Tongue (tissue), 2 donors: ENCODE results near the gene NTN4. TPM values are rescaled to one million over a fixed set of nuclear protein-coding genes. Genes with fewer than 3 reads are reported as not detected.
"Not testable (repeated sequence)": the region's sequence is repeated elsewhere in the genome, so short reads cannot be mapped to it uniquely, and the experiment has no call there.

Experiments
- DNase-seq: peaks from one replicate; pipeline ENCODE4 v3.0.0-alpha.2; 2015
- total RNA-seq: library from RNA; depleted of rRNA; stranded (reverse); fragments of >200 nt; gene quantifications from one replicate; pipeline ENCODE4 v1.2.3, GENCODE V29; 2014

The NTN4 gene
- total RNA-seq, 1 donor from 2014 or later, result 47.9 TPM

DNA sequence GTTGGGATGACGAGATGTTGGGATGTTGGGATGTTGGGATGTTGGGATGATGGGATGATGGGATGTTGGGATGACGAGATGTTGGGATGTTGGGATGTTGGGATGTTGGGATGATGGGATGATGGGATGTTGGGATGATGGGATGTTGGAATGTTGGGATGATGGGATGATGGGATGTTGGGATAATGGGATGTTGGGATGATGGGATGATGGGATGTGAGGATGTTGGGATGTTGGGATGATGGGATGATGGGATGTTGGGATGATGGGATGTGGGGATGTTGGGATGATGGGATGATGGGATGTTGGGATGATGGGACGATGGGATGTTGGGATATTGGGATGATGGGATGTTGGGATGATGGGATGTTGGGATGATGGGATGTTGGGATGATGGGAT, 135.9 kb downstream of the NTN4 start:
- not testable (repeated sequence) for DNase-seq

DNA sequence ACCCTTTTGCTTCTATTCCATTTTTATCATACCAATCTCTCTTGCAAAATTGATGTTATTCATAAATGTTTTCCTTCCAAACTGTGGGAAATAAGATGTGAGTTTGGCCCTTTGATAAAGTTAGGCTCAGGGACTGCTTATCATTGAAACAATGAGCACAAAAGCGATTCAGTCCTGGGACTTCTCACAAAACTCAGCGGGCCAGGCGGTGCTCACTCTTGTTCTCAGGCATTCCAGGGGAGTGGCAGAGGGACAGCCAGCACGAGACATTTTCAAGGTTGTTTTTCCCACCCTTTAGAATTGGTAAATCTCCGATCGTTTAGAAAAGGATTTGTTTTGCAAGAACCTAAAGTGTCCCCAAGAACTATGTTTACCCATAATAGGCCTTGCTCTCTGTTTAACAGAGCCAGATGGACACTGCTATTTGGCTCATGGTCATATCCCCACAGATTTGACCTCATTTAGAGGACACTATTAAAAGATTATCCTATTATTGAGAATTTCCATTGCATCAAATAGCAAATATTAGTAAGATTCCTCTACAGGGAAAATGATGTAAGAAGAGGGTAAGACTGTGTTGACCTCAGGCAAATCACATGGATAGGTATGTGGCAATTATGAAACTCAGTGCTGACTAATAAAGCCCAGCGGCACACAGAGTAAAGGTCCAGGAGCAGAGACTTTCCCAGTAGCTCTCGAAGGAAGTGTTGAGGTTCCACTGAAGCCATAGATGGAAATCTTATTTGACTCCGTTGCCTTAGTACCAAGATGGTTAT, 136.6 kb downstream of the NTN4 start:
- DNase-seq, result no peak

DNA sequence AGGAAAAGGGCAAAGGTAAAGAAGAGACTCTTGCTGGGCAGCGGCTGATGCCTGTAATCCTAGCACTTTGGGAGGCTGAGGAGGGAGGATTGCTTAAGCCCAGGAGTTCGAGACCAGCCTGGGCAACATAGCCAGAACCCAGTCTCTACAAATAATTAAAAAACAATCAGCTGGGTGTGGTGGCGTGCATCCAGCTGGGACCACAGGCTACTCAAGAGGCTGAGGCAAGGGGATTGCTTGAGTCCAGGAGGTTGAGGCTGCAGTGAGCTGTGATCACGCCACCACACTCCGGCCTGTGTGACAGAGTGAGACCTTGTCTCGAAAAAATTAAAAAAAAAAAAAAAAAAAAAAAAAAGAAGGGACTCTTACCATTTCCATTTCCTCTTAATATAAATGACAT, 138.9 kb downstream of the NTN4 start:
- no peak for DNase-seq

DNA sequence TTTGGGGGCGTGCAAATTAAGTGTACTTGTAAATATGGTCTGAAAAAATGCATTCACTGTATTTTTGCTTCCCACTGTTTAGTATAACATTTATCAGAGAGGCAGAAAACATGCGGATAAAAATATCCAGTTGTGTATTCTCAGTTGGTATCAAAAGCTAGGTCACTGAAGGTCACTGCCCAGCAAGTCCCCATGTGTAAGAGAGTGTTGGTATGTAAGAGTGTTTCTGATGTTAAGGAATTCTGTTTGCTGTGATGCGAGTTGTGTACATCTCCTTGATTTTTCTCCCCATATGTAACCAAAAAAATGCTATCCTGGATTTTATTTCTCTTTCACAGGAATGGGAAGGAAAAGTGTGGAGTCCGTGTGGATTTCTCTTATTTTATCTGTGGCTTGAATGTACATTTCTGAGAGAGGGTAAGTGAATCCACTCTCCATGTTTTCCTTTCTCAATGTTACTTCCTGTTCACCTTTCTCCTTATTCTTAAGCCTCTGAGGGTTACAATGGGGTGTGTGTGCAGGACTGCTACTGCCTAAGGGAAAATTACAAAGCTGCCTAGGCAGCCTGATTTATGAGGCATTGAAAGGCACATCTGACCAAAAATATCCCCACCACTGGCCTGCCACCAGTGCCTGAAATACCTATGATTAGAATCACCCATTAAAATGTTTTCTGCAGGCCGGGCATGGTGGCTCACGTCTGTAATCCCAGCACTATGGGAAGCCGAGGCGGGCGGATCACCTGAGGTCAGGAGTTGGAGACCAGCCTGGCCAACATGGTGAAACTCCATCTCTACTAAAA, 141.4 kb downstream of the NTN4 start:
- no peak for DNase-seq

DNA sequence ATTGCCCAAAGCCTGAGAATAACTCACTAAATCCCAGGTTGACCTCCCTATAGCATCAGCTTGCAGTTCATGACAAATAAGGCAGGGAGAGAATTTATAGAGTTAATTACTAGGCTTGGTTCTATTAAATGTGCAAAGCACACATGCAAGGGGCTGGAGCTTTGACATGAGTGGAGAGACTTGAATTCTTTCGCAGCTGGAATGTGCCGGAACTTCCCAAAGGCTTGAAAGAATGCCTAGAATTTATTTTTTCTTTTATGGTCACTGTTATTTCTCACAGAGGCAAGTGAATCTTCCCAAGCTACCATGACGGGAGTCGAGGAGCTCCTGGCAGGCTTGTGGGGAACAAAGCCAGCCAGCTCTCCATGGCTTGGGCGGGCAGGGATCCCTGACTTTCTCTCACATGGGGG, 143.8 kb downstream of the NTN4 start:
- DNase-seq, result peak; percentile 88

DNA sequence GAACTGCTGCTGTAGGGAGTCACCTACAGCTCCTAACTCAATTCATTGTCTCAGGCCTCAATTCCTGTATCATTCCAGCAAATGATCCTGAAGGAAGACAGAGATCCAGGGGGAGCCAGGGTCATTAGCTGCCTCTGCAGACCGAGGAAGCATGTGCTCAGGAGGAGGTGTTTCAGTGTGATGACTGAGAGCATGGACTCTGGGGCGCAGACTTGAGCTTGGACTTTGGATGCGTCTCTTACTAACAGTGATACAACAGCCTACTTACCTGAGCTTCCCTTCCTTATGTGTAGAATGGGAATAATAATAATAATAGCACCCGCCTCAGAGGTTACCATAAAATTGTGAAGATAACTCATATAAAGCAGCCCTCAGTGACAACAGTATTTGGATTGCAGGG, 147.3 kb downstream of the NTN4 start:
- DNase-seq, result no peak

DNA sequence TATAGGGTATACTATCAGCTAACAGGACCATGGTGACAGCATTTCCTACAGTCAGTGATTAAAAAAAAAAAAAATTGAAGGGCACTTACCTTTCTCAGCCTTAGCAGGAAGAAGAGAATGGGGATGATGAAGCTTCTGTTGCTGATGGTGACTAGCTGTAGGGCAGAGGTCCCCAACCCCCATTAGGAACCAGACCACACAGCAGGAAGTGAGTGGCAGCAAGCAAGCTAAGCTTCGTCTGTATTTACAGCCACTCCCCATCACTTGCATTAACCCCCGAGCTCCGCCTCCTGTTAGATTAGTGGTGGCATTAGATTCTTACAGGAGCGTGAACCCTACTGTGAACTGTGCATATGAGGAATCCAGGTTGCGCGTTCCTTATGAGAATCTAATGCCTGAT, 148.0 kb downstream of the NTN4 start:
- no peak for DNase-seq

DNA sequence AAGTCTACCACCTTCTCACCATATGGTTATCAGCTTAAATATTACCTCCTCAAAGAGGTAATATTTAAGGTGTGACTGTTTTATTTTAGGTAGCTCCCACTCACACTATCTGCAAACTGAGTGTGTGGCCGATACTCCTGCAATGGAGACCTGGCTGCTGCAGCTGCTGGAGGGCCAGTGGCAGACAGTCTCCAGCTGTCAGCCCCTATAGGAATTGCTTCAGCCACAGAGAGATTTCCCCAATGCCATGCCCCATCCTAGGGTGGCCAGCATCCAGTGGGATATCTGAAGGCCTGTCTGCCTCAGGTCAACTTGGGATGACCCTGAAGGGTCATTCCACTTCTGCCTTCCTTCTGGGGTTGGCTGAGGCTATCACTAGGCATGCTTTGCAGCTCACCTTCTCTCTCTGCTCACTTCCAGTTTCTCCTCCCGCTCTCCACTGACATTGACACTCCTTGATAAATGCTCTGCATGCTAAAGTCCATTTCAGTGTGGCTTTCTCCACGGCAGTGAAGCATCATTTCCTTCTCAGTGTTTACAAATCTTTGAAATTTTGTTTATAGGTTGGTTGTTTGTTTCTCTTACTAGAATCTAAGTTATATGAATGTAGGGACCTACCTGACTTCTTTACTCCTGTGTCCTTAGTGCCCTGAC, 149.1 kb downstream of the NTN4 start:
- DNase-seq, result peak; percentile 65

DNA sequence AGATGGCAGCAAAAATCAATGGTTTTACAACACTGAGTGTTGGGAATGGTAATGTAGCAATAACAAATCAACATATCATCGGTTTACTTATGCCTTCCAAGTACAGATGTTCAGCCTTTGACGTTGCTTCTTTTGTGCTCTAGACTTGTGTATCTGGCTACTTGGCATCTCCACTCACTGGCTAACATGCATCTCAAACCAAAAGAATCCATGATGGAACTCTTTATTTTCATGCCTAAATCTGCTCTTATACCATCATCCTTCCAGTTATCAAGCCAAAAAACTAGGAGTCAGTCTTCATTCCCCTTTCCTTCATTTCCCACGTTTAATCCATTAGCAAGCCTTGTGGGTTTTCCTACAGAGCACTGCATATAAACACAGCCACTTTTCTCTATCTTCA, 150.0 kb downstream of the NTN4 start:
- DNase-seq, result peak; percentile 81

DNA sequence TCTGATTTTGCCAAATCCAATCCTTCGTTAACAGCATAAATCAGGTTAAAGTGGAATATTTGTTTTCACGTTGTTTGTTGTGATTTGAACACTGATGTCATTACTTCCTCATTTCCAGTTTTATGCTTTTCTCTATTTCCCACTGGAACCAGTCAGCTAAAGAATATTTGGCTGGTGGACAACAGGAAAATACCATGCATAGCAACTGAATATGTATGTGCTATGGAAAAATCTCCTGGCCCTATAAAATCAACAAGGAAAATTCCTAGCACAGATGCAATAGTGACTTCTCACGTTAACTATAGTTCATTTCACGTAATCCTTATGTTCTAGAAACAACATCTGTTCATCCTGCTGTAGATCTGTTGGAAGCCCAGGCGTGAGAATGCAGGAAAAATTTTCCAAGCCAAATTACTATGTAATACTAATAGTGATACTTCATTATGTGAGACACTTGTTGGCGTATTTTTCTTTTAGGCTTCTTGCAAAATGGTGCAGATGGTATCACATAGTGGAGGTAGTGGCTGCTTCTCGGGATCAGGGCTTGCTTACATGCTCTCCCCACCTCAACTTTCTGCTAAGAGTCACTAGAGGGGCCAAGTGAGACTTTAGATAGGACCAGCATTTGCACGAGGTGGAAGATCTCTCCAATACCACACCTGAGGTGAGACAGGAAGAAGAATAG, 153.0 kb downstream of the NTN4 start:
- DNase-seq, result peak; percentile 94

DNA sequence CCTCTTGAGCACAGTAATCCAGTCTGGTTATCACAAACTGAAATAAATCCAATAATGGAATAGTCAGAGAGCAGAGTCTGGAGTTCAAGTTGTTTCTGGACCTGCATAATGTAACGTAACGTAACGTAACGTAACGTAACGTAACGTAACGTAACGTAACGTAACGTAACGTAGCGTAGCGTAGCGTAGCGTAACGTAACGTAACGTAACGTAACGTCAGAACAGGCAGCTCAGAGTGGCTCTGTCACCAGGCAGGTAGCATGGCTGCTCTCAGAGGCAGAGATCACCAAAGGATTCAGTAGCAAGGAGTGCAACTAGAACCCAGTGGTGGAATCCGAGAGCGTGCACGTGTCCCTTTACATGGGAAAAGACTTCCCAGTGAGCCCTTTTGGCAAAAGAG, 153.6 kb downstream of the NTN4 start:
- no peak for DNase-seq

DNA sequence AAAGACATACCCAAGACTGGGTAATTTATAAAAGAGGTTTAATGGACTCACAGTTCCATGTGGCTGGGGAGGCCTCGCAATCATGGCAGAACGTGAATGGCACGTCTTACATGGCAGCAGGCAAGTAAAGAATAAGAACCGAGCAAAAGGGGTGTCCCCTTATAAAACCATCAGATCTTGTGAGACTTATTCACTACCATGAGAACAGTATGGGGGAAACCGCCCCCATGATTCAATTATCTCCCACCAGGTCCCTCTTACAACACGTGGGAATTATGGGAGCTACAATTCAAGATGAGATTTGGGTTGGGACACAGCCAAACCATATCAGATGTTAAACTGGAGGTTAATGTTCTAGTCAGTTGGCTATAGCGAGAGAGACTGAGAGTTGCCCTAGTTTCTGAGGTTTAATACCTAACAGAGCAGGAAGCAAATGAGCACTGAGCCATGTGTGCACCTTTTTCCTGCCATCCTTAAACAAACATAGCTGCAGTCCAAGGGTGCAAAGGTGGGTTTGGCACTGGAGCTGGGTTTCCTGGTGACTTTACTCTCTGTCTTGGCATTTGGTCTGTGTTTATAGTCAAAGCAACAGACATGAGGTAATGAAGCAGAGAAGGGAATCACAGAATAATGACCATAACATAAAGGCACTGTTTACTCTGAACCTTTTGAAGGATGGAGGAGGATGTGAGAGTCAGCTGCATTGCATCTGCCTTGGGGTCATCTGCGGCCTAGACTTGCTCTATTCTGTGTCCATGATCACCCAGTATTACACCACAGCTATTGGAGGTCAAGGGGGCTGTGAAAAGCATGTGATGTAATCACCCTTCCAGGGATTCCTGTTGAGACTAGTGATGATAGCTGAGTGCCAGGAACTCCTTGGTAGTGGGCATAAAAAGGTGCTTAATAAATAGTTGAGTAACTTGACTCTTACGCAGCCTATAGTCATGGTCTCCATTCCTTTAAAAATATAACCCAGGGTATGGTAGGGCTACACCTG, 155.6 kb downstream of the NTN4 start:
- no peak for DNase-seq

DNA sequence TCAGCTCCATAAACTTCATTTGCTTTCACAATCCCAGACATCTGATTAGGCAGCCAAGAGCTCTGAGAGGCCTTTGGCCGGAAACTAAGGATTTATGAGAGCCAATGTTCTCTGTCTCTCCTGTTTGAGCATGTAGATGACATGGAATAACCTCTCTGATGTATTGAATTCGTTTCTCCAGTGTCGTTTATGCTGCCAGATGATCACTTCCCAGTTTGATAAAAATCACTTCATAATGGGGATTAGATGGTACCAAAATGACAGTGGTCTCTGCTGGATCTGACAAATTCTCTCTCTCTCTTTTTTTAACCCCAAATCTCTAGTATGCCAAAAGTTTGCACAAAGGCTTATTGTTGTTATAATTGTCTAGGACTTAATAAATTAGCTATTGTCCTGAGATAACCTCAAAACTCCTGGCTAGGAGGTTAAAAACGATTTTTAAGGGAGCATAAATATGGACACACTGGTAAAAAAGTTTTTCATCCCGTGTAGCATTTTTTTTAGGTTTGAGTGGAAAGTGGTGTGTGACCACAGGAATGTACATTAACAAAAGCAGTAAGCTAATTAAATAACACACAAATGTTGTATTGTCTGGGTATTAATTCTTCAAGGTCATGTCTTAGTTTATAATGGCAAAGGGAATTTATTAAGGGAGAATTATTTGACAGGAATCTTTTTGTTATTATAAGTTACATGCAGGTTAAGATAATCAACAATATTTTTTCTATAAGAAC, 156.7 kb downstream of the NTN4 start:
- DNase-seq, result peak; percentile 56

DNA sequence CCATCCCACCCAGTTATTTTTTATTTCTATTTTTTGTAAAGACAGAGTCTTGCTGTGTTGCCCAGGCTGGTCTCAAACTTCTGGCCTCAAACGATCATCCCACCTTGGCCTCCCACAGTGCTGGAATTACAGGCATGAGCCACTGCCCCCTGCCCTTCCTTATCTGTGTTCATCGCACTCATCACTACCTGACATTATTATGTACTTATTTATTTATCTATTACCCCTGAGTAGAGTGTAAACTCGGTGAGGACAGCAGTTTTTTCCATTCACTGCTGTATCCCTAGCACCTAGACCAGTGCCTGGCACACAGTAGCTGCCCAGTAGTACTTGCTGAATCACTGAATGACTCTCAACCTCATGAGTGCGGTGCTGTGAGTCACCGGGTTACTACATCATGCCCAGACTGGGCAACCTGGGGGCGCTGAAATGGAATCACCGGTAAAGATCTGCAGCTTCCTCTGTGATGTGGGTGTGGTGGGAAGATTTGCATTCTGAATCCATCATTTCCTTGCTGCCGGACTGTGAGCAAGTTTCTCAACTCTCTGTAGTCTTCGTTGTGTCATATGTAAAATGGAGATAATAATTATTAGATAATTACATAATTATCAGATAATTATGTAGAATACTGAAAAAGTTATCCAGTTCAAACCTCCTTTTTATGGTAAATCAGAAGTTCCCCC, 157.4 kb downstream of the NTN4 start:
- DNase-seq, result no peak

DNA sequence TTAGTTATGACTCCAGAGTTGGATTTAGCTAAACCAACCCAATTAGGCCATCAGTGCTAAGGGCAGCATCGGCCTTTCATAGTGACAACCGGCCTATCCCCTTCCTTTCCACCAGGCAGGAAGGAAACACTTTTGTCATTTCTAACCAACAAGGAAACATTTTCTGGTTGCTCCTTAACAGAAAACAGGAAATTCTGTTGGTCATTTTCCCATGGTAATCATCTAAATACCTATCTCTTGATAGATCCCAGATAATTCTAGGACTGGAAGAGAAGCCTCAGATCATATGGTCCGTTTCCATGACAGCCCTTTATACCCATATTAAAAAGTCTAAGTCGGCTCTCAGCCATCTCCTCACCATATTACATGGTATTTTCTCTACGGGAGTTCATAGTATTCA, 160.1 kb downstream of the NTN4 start:
- no peak for DNase-seq

DNA sequence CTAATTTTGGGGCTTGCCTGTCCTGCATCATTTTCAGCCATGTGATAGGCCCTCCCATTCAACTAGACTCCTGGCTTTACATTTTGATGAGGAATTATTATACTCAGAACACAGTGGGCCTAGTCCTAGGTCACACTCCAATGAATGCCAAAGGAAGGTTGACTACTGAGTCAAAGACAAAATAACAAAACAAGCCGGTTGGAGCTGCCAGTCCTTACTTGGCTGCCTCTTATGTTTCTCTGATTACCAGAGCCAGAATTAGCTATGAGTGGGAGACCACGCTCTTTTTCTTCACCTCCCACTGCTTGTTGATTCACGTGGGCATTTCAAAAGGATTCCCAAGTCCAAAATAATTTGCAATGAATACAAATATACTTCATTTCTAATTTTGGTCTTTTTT, 161.2 kb downstream of the NTN4 start:
- no peak for DNase-seq

DNA sequence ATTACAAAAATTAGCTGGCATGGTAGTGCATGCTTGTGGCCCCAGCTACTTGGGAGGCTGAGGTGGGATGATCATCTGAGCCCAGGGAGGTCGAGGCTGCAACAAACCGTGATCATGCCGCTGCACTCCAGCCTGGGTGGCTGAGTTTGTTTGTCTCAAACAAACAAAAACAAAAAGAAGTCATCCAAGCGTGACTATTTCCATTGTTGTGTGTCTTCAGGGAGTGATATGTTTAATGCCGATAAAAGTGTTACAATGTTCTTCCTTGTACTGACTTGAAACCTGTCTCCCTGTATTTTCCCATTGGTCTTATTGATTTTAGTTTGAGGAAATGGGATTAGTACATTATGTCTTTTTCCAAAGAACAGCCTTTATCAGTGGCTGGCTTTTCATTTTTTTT, 163.7 kb downstream of the NTN4 start:
- DNase-seq, result no peak

DNA sequence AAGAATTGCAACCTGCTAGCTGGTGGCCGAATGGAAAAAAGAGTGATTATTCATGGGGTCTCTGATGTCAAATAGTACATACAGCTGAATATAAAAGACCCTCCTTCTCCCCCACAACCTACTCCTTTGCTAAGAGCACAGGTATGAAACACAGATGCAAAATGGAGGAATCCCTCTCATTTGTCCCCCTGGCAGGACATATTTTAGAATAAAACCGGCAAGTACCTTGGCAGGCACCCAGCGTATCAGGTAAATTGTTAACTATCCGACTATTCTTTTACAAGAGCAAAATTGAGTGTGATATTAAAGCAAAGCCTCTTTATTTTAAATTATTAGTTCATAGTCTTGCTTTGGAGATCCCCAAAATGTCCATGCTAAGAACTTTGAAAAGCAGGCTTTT, 165.6 kb downstream of the NTN4 start:
- no peak for DNase-seq

DNA sequence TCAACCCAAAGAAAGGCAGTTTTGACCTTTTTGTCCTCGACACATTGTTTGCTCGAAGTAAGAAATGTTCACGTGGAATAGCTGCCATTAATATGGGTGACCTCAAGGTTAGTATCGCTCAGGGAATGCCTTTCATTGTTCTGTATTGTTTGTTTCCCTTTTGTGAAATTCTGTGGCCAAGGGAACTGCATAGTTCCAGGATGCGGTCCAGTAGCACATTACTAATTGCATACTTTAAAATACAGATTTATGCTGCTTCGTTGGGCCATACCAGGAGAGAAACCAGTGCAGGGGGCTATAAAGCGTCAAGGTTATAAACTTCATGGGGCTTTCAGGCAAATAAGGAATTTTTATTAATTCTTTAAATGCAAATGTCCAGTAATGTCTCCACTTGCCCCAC, 166.0 kb downstream of the NTN4 start:
- DNase-seq, result no peak

DNA sequence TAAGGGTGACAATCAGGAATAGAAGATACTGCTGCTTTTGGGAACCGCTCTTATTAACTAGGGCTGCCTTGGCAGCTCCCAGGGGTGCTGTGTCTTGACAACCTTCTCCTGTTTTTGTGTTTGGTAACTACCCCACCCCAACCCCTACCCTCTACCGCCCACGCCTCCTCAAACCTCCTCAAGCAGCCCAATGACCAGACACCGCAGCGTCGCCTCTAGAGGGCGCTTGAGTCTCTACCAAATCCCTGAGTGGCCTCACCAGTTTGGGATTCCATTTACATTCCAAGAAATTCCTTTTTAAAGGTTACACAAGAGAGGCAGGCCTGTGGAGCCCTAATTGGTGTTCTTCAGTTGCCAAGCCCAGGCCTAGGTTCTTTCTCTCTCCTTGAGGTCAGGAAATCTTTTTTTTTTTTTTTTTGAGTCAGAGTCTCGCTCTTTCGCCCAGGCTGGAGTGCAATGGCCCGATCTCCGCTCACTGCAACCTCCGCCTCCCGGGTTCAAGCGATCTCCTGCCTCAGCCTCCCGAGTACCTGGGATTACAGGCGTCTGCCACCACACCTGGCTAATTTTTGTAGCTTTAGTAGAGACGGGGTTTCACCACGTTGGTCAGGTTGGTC, 166.9 kb downstream of the NTN4 start:
- DNase-seq, result peak; percentile 66
